Testis (tissue), 3 donors: ENCODE data around the gene CTNNB1. TPM values are rescaled to one million over a fixed set of nuclear protein-coding genes. Genes with fewer than 3 reads are reported as not detected.

ENCODE experiments used
- DNase-seq: peaks from one replicate; pipeline ENCODE4 v3.0.0-alpha.2; 2019
- H3K27ac ChIP-seq, 2 donors: fragments of 200-600 bp; sonication (generic); one replicate each; pipeline ENCODE4 v1.5.1; 2019
- H3K27me3 ChIP-seq: fragments of 200-600 bp; sonication (generic); one replicate; pipeline ENCODE4 v1.5.1; 2019
- H3K36me3 ChIP-seq: fragments of 200-600 bp; sonication (generic); one replicate; pipeline ENCODE4 v1.5.1; 2017; ENCODE audit warnings: low read depth; ENCODE audit errors: missing control alignments
- H3K4me1 ChIP-seq: fragments of 200-600 bp; sonication (generic); one replicate; pipeline ENCODE4 v1.5.1; 2019
- H3K4me3 ChIP-seq, 2 donors: fragments of 200-600 bp; sonication (generic); one replicate each; pipeline ENCODE4 v1.5.1; 2017 to 2019
- H3K9me3 ChIP-seq: fragments of 200-600 bp; sonication (generic); one replicate; pipeline ENCODE4 v1.5.1; 2017
- CTCF ChIP-seq, 3 experiments: fragments of 450-650 bp in 2 of 3; fragments of 200-600 bp in 1 of 3; sonication (generic) in 1 of 3; IDR thresholded peaks; one replicate each; pipeline ENCODE4 v1.5.1; 2016 to 2019; ENCODE audit warnings: antibody characterized with exemption in 3 of 3, mild to moderate bottlenecking in 2 of 3, moderate library complexity in 1 of 3
- POLR2A ChIP-seq: fragments of 450-650 bp; IDR thresholded peaks from one replicate; pipeline ENCODE4 v1.6.1; 2017; ENCODE audit warnings: antibody characterized with exemption, mild to moderate bottlenecking, moderate library complexity
- WGBS, 2 donors: methylation state at CpG; one replicate each; pipeline ENCODE4 v1.1.5; 2018; 5-methylcytosine and 5-hydroxymethylcytosine counted together
- intact Hi-C: fragments of 100-400 bp; cut with DNase I; formaldehyde crosslinking; loops from one replicate; pipeline ENCODE4 v1.15.1; 2023; ENCODE audit warnings: low total_unique reads
- polyA plus RNA-seq: library from polyadenylated mRNA; stranded (reverse); fragments of 350-450 nt; fragmentation: Illumina TruSeq; extraction: RNeasy Lipid Tissue Mini Kit (QIAGEN cat#74804); gene quantifications from one replicate; pipeline ENCODE4 v1.2.3, GENCODE V29; 2014; ENCODE audit warnings: low read depth, low replicate concordance; ENCODE audit not compliant: insufficient read depth
- total RNA-seq, 2 donors: library from RNA; depleted of rRNA; stranded (reverse); fragments of >200 nt; gene quantifications; one replicate each; pipeline ENCODE4 v1.2.3, GENCODE V29; 2016

Gene CTNNB1
- total and polyA plus RNA-seq, 3 donors from 2014 or later, result 146 to 379 (median 293) TPM

GRCh38 chr3:41259449-41260062 is 60.3 kb downstream of the CTNNB1 start:
- 85 to 93% methylated on average over 1 of the region's 1 CpG for WGBS, 2 donors
- no peak for TF ChIP-seq CTCF (IDR thresholded peaks at IDR 0.05)
- no peak for TF ChIP-seq POLR2A

GRCh38 chr3:41260063-41260450 is 60.8 kb downstream of the CTNNB1 start:
- no peaks in the 10 kb centered on the region for H3K36me3 ChIP-seq
- TF ChIP-seq CTCF (IDR thresholded peaks at IDR 0.05) (no peak), POLR2A (no peak)
- H3K4me1 ChIP-seq, result no peaks in the 10 kb centered on the region
- no peaks in the 10 kb centered on the region for H3K27me3 ChIP-seq
- no peak overlapping the region for H3K27ac ChIP-seq
- intact Hi-C loops, result no loop called here
- DNase-seq, result no peak
- no peak overlapping the region for H3K4me3 ChIP-seq
- no peaks in the 10 kb centered on the region for H3K9me3 ChIP-seq
- 84 to 95% methylated on average over 2 to 3 of the region's 3 CpGs for WGBS, 2 donors

More at GRCh38 chr3:41259449-41260062, 60.3 kb downstream of the CTNNB1 start:
- Histone ChIP-seq H3K4me1 (no peaks in the 10 kb centered on the region), H3K9me3 (no peaks in the 10 kb centered on the region), H3K36me3 (no peaks in the 10 kb centered on the region), H3K4me3 (no peak overlapping the region), H3K27me3 (no peaks in the 10 kb centered on the region), H3K27ac (no peak overlapping the region)
- intact Hi-C loops, result no loop called here
- DNase-seq, result no peak

- no peak overlapping the region for H3K4me3 ChIP-seq
- H3K9me3 ChIP-seq, result no peaks in the 10 kb centered on the region
- TF ChIP-seq POLR2A (no peak), CTCF (IDR thresholded peaks at IDR 0.05) (no peak)
- H3K4me1 ChIP-seq, result no peaks in the 10 kb centered on the region
- H3K36me3 ChIP-seq, result no peaks in the 10 kb centered on the region
- DNase-seq, result no peak
- intact Hi-C loops, result no loop called here
- 89 to 94% methylated on average over 10 to 11 of the region's 11 CpGs for WGBS, 2 donors
- no peak overlapping the region for H3K27ac ChIP-seq
- H3K27me3 ChIP-seq, result no peaks in the 10 kb centered on the region
Measured at GRCh38 chr3:41265011-41265545, 65.8 kb downstream of the CTNNB1 start.

- Histone ChIP-seq H3K4me3 (no peak overlapping the region), H3K9me3 (no peaks in the 10 kb centered on the region), H3K4me1 (no peaks in the 10 kb centered on the region), H3K27me3 (no peaks in the 10 kb centered on the region), H3K27ac (no peak overlapping the region), H3K36me3 (no peaks in the 10 kb centered on the region)
- intact Hi-C loops, result no loop called here
- DNase-seq, result no peak
- 43 to 46% methylated on average over 3 of the region's 3 CpGs for WGBS, 2 donors
- TF ChIP-seq CTCF (IDR thresholded peaks at IDR 0.05) (no peak), POLR2A (no peak)
Measured at GRCh38 chr3:41265823-41266273, 66.5 kb downstream of the CTNNB1 start.
